ENCODE data around the gene C1S. TPM values are rescaled to one million over a fixed set of nuclear protein-coding genes. Genes with fewer than 3 reads are reported as not detected.

Gene C1S
- total and polyA plus RNA-seq, 2 experiments from 2014 or later, result 4.9 to 9.7 TPM

DNA sequence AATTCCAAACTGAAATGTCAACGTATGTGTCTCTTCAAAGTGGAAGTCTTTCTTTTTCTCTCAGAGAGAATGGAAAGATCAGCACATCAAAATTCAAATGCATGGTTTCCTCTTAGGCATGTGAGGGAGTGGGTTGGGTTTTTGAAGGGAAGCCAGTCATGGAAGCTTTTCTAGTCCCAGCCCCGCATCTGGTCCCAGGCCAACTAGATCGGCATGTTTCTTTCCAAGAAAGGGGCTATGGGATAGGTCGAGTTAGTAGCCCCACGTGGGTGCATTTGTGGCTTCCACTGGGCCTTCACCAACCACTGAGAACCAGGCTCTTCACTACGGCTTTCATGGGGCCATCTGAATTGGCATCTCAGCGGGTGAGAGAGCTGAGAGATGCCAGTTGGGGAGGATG lies 6.6 kb downstream of the C1S start (continued):
- TF ChIP-seq STAT1 (IDR thresholded peaks at IDR 0.05; ENCODE audit: unreplicated experiment), result no peak
- TF ChIP-seq POLR2AphosphoS5 (IDR thresholded peaks at IDR 0.05; ENCODE audit: low read depth), result no peak
- TF ChIP-seq EZH2 (IDR thresholded peaks at IDR 0.05; ENCODE audit: low read depth, unreplicated experiment), result no peak
- TF ChIP-seq ZNF114 (CRISPR knock-in tag; IDR thresholded peaks at IDR 0.05), result no peak

DNA sequence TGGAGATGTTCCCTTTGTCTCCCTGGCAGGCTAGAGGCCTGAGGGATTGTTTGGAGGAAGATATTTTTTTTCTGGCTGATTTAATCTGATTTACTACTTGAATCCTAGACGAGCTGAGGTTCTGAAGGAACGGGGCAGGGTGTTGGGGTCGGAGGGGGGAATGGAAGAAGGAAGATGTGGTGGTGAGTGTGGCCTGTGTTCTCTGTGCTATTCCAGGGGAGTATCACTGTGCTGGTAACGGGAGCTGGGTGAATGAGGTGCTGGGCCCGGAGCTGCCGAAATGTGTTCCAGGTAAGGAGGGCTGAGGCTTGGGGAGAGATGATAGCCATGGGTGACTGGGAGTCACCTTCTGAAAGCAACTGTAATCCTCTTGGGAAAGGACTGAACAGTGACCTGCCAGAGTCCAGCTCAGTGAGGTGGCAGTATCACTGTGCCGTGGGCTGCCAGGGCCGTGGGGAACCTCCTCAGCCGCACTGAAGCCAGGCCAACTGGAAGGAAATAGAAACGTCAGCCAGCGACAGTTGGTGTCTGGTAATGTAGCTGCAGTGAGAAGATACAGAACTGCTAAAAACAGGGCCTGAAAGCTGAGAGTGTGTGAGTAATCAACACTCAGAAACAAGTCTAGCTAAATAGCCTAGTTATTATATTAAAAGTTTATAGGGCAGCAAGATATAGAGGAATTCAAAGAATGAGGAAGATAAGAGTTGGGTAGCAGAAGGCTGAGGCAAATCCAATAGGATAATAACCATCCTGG lies 7.9 kb downstream of the C1S start:
- H2AFZ ChIP-seq, result no peak overlapping the region
- DNase-seq (ENCODE audit: low spot score), result no peak
- no peaks in the 10 kb centered on the region for H3K9me3 Mint-ChIP-seq
- TF ChIP-seq ZNF331 (CRISPR knock-in tag; IDR thresholded peaks at IDR 0.05; ENCODE audit: low read depth) (no peak), EZH2 (IDR thresholded peaks at IDR 0.05; ENCODE audit: low read depth, unreplicated experiment) (no peak), ZNF114 (CRISPR knock-in tag; IDR thresholded peaks at IDR 0.05) (no peak), NANOG (IDR thresholded peaks at IDR 0.05; ENCODE audit: borderline replicate concordance) (no peak), EZH2phosphoT487 (IDR thresholded peaks at IDR 0.05; ENCODE audit: unreplicated experiment) (no peak), CREB1 (CRISPR knock-in tag; IDR thresholded peaks at IDR 0.05; ENCODE audit: low read depth) (no peak), JUNB (IDR thresholded peaks at IDR 0.05; ENCODE audit: unreplicated experiment) (no peak), STAT1 (IDR thresholded peaks at IDR 0.05; ENCODE audit: unreplicated experiment) (no peak), POLR2AphosphoS5 (IDR thresholded peaks at IDR 0.05; ENCODE audit: low read depth) (no peak)
- TF ChIP-seq, protein P1, sequence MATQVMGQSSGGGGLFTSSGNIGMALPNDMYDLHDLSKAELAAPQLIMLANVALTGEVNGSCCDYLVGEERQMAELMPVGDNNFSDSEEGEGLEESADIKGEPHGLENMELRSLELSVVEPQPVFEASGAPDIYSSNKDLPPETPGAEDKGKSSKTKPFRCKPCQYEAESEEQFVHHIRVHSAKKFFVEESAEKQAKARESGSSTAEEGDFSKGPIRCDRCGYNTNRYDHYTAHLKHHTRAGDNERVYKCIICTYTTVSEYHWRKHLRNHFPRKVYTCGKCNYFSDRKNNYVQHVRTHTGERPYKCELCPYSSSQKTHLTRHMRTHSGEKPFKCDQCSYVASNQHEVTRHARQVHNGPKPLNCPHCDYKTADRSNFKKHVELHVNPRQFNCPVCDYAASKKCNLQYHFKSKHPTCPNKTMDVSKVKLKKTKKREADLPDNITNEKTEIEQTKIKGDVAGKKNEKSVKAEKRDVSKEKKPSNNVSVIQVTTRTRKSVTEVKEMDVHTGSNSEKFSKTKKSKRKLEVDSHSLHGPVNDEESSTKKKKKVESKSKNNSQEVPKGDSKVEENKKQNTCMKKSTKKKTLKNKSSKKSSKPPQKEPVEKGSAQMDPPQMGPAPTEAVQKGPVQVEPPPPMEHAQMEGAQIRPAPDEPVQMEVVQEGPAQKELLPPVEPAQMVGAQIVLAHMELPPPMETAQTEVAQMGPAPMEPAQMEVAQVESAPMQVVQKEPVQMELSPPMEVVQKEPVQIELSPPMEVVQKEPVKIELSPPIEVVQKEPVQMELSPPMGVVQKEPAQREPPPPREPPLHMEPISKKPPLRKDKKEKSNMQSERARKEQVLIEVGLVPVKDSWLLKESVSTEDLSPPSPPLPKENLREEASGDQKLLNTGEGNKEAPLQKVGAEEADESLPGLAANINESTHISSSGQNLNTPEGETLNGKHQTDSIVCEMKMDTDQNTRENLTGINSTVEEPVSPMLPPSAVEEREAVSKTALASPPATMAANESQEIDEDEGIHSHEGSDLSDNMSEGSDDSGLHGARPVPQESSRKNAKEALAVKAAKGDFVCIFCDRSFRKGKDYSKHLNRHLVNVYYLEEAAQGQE (IDR thresholded peaks at IDR 0.05; ENCODE audit: unreplicated experiment), result no peak
- TF ChIP-seq, protein P2, sequence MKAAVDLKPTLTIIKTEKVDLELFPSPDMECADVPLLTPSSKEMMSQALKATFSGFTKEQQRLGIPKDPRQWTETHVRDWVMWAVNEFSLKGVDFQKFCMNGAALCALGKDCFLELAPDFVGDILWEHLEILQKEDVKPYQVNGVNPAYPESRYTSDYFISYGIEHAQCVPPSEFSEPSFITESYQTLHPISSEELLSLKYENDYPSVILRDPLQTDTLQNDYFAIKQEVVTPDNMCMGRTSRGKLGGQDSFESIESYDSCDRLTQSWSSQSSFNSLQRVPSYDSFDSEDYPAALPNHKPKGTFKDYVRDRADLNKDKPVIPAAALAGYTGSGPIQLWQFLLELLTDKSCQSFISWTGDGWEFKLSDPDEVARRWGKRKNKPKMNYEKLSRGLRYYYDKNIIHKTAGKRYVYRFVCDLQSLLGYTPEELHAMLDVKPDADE (IDR thresholded peaks at IDR 0.05), result no peak
- TF ChIP-seq, protein P3, sequence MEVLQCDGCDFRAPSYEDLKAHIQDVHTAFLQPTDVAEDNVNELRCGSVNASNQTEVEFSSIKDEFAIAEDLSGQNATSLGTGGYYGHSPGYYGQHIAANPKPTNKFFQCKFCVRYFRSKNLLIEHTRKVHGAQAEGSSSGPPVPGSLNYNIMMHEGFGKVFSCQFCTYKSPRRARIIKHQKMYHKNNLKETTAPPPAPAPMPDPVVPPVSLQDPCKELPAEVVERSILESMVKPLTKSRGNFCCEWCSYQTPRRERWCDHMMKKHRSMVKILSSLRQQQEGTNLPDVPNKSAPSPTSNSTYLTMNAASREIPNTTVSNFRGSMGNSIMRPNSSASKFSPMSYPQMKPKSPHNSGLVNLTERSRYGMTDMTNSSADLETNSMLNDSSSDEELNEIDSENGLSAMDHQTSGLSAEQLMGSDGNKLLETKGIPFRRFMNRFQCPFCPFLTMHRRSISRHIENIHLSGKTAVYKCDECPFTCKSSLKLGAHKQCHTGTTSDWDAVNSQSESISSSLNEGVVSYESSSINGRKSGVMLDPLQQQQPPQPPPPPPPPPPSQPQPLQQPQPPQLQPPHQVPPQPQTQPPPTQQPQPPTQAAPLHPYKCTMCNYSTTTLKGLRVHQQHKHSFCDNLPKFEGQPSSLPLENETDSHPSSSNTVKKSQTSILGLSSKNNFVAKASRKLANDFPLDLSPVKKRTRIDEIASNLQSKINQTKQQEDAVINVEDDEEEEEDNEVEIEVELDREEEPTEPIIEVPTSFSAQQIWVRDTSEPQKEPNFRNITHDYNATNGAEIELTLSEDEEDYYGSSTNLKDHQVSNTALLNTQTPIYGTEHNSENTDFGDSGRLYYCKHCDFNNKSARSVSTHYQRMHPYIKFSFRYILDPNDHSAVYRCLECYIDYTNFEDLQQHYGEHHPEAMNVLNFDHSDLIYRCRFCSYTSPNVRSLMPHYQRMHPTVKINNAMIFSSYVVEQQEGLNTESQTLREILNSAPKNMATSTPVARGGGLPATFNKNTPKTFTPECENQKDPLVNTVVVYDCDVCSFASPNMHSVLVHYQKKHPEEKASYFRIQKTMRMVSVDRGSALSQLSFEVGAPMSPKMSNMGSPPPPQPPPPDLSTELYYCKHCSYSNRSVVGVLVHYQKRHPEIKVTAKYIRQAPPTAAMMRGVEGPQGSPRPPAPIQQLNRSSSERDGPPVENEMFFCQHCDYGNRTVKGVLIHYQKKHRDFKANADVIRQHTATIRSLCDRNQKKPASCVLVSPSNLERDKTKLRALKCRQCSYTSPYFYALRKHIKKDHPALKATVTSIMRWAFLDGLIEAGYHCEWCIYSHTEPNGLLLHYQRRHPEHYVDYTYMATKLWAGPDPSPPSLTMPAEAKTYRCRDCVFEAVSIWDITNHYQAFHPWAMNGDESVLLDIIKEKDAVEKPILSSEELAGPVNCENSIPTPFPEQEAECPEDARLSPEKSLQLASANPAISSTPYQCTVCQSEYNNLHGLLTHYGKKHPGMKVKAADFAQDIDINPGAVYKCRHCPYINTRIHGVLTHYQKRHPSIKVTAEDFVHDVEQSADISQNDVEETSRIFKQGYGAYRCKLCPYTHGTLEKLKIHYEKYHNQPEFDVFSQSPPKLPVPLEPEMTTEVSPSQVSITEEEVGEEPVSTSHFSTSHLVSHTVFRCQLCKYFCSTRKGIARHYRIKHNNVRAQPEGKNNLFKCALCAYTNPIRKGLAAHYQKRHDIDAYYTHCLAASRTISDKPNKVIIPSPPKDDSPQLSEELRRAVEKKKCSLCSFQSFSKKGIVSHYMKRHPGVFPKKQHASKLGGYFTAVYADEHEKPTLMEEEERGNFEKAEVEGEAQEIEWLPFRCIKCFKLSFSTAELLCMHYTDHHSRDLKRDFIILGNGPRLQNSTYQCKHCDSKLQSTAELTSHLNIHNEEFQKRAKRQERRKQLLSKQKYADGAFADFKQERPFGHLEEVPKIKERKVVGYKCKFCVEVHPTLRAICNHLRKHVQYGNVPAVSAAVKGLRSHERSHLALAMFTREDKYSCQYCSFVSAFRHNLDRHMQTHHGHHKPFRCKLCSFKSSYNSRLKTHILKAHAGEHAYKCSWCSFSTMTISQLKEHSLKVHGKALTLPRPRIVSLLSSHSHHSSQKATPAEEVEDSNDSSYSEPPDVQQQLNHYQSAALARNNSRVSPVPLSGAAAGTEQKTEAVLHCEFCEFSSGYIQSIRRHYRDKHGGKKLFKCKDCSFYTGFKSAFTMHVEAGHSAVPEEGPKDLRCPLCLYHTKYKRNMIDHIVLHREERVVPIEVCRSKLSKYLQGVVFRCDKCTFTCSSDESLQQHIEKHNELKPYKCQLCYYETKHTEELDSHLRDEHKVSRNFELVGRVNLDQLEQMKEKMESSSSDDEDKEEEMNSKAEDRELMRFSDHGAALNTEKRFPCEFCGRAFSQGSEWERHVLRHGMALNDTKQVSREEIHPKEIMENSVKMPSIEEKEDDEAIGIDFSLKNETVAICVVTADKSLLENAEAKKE (CRISPR knock-in tag; IDR thresholded peaks at IDR 0.05), result no peak

More for the DNA sequence above, 7.9 kb downstream of the C1S start:
- Histone ChIP-seq H3F3A (replicated peaks; ENCODE audit: low read depth) (no peaks in the 10 kb centered on the region), H3K9me2 (ENCODE audit: insufficient read depth) (peaks cover 6% of the 10 kb centered on the region; the same call in 1 of the 2 replicates), H3K79me2 (replicated peaks; ENCODE audit: insufficient read depth) (no peaks in the 10 kb centered on the region), H3K4me2 (no peak overlapping the region), H3K27me3 (ENCODE audit: insufficient read depth) (no peaks in the 10 kb centered on the region), H4K20me1 (replicated peaks; ENCODE audit: insufficient read depth) (no peaks in the 10 kb centered on the region), H3K4me1 (ENCODE audit: insufficient read depth) (no peaks in the 10 kb centered on the region), H3K27ac (ENCODE audit: low read depth) (no peak overlapping the region), H3K36me3 (ENCODE audit: insufficient read depth) (no peaks in the 10 kb centered on the region), H3K4me3 (no peak overlapping the region)
- H3K4me3 Mint-ChIP-seq, result no peak overlapping the region
- ATAC-seq, result no peak
- H3K36me3 Mint-ChIP-seq (ENCODE audit: low read depth), result no peaks in the 10 kb centered on the region
- H3K27ac Mint-ChIP-seq, result no peak overlapping the region
- peaks cover 5% of the 10 kb centered on the region for H3K27me3 Mint-ChIP-seq (ENCODE audit: insufficient read depth, low read depth, poor library complexity)
- no peaks in the 10 kb centered on the region for H3K4me1 Mint-ChIP-seq
